Mononuclear cell (primary cell): ENCODE results near the gene BCKDHB. TPM values are rescaled to one million over a fixed set of nuclear protein-coding genes. Genes with fewer than 3 reads are reported as not detected.
"Not testable (repeated sequence)": the region's sequence is repeated elsewhere in the genome, so short reads cannot be mapped to it uniquely, and the experiment has no call there.

ENCODE experiments used
- H3K27me3 ChIP-seq: 2 replicates; pipeline ENCODE4 v1.6.0; 2011; ENCODE audit warnings: low read length, control low read depth; ENCODE audit not compliant: insufficient read depth
- H3K4me1 ChIP-seq: 2 replicates; pipeline ENCODE4 v1.5.1; 2011; ENCODE audit warnings: mild to moderate bottlenecking, low read length, control low read depth; ENCODE audit not compliant: insufficient read depth
- H3K4me3 ChIP-seq: 2 replicates; pipeline ENCODE4 v1.5.1; 2011; ENCODE audit warnings: mild to moderate bottlenecking, low read length, moderate library complexity
- H3K9me3 ChIP-seq: 2 replicates; pipeline ENCODE4 v1.5.1; 2011; ENCODE audit warnings: low read depth, mild to moderate bottlenecking, control low read depth, low read length
- total RNA-seq: library from RNA; depleted of rRNA; stranded (reverse); fragments of >200 nt; gene quantifications from one replicate; pipeline ENCODE4 v1.2.3, GENCODE V29; 2012

The BCKDHB gene
- total RNA-seq, 1 donor = 6.2 TPM

GRCh38 chr6:80287112-80287511 lies 180.6 kb downstream of the BCKDHB start:
- no peaks in the 10 kb centered on the region for H3K9me3 ChIP-seq
- H3K27me3 ChIP-seq = no peaks in the 10 kb centered on the region
- H3K4me1 ChIP-seq = no peaks in the 10 kb centered on the region
- no peak overlapping the region for H3K4me3 ChIP-seq

- no peak overlapping the region for H3K4me3 ChIP-seq
- no peaks in the 10 kb centered on the region for H3K9me3 ChIP-seq
- no peaks in the 10 kb centered on the region for H3K4me1 ChIP-seq
- H3K27me3 ChIP-seq = no peaks in the 10 kb centered on the region
These were observed 181.1 kb downstream of the BCKDHB start for GRCh38 chr6:80287607-80288006.

- Histone ChIP-seq H3K9me3 (peaks cover 2% of the 10 kb centered on the region), H3K4me1 (no peaks in the 10 kb centered on the region), H3K4me3 (no peak overlapping the region), H3K27me3 (no peaks in the 10 kb centered on the region)
These were observed 183.3 kb downstream of the BCKDHB start for GRCh38 chr6:80289727-80290126.

- H3K4me3 ChIP-seq, H3K4me1 ChIP-seq, H3K27me3 ChIP-seq: not testable (repeated sequence)
- peaks cover 13% of the 10 kb centered on the region for H3K9me3 ChIP-seq
These were observed 188.1 kb downstream of the BCKDHB start for GRCh38 chr6:80294531-80294930.

GRCh38 chr6:80302716-80303115 lies 196.2 kb downstream of the BCKDHB start:
- Histone ChIP-seq H3K27me3 (no peaks in the 10 kb centered on the region), H3K9me3 (no peaks in the 10 kb centered on the region), H3K4me3 (no peak overlapping the region), H3K4me1 (no peaks in the 10 kb centered on the region)

GRCh38 chr6:80304014-80304413 lies 197.5 kb downstream of the BCKDHB start:
- Histone ChIP-seq H3K4me3 (no peak overlapping the region), H3K9me3 (no peaks in the 10 kb centered on the region), H3K4me1 (no peaks in the 10 kb centered on the region), H3K27me3 (no peaks in the 10 kb centered on the region)

GRCh38 chr6:80314531-80314930 lies 208.1 kb downstream of the BCKDHB start:
- Histone ChIP-seq H3K4me1 (no peaks in the 10 kb centered on the region), H3K9me3 (peaks cover 6% of the 10 kb centered on the region), H3K27me3 (no peaks in the 10 kb centered on the region), H3K4me3 (no peak overlapping the region)

- Histone ChIP-seq H3K27me3 (no peaks in the 10 kb centered on the region), H3K4me3 (no peak overlapping the region), H3K9me3 (peaks cover 6% of the 10 kb centered on the region), H3K4me1 (no peaks in the 10 kb centered on the region)
These were observed 210.3 kb downstream of the BCKDHB start for GRCh38 chr6:80316686-80317231.

- Histone ChIP-seq H3K27me3 (no peaks in the 10 kb centered on the region), H3K9me3 (no peaks in the 10 kb centered on the region), H3K4me3 (no peak overlapping the region), H3K4me1 (no peaks in the 10 kb centered on the region)
These were observed 212.7 kb downstream of the BCKDHB start for GRCh38 chr6:80319196-80319595.

- Histone ChIP-seq H3K4me1 (no peaks in the 10 kb centered on the region), H3K4me3 (no peak overlapping the region), H3K9me3 (no peaks in the 10 kb centered on the region), H3K27me3 (no peaks in the 10 kb centered on the region)
These were observed 214.5 kb downstream of the BCKDHB start for GRCh38 chr6:80321011-80321410.

GRCh38 chr6:80325742-80326141 lies 219.3 kb downstream of the BCKDHB start:
- no peaks in the 10 kb centered on the region for H3K9me3 ChIP-seq
- no peaks in the 10 kb centered on the region for H3K4me1 ChIP-seq
- no peaks in the 10 kb centered on the region for H3K27me3 ChIP-seq
- no peak overlapping the region for H3K4me3 ChIP-seq

GRCh38 chr6:80328652-80329051 lies 222.2 kb downstream of the BCKDHB start:
- Histone ChIP-seq H3K27me3 (no peaks in the 10 kb centered on the region), H3K4me3 (no peak overlapping the region), H3K4me1 (no peaks in the 10 kb centered on the region), H3K9me3 (no peaks in the 10 kb centered on the region)

- Histone ChIP-seq H3K4me1 (no peaks in the 10 kb centered on the region), H3K9me3 (no peaks in the 10 kb centered on the region), H3K27me3 (no peaks in the 10 kb centered on the region), H3K4me3 (no peak overlapping the region)
These were observed 223.0 kb downstream of the BCKDHB start for GRCh38 chr6:80329496-80329895.

- Histone ChIP-seq H3K9me3 (no peaks in the 10 kb centered on the region), H3K4me1 (no peaks in the 10 kb centered on the region), H3K4me3 (no peak overlapping the region), H3K27me3 (no peaks in the 10 kb centered on the region)
These were observed 224.5 kb downstream of the BCKDHB start for GRCh38 chr6:80330961-80331360.

- Histone ChIP-seq H3K27me3 (no peaks in the 10 kb centered on the region), H3K4me1 (no peaks in the 10 kb centered on the region)
These were observed 225.1 kb downstream of the BCKDHB start for GRCh38 chr6:80331522-80331921.

GRCh38 chr6:80331974-80332373 lies 225.5 kb downstream of the BCKDHB start:
- H3K9me3 ChIP-seq = no peaks in the 10 kb centered on the region
- H3K4me1 ChIP-seq = no peaks in the 10 kb centered on the region
- no peaks in the 10 kb centered on the region for H3K27me3 ChIP-seq
- H3K4me3 ChIP-seq = no peak overlapping the region

More at GRCh38 chr6:80331522-80331921, 225.1 kb downstream of the BCKDHB start:
- H3K9me3 ChIP-seq = no peaks in the 10 kb centered on the region
- no peak overlapping the region for H3K4me3 ChIP-seq
